ENCODE results near the gene EOLA1. TPM values are rescaled to one million over a fixed set of nuclear protein-coding genes. Genes with fewer than 3 reads are reported as not detected.
"Not testable (repeated sequence)": the region's sequence is repeated elsewhere in the genome, so short reads cannot be mapped to it uniquely, and the experiment has no call there.

The EOLA1 gene
- polyA plus RNA-seq, 4 donors, result 16.3 to 23.2 (median 21.4) TPM

DNA sequence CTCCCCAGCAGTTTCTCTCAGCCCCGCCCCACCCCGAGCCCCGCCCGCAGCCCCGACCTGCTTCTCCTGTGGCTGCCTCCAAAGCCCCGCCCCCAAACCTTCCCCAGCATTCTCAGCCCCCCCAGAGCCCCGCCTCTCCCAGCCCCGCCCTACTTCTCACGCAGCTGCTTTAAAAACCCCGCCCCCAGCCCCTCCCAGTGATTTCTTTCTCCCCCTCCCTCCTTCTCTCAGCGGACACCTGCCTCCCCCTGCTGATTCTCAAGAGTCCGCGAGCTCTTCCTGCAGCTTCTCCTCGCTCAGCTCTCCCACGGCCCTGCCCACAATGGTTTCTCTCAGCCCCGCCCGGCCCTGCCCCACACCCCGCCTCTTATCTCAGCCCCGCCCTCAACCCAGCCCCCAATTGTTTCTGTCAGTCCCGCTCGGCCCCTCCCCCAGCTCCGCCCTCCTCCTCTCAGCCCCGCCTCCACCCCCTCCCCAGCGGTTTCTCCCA, 636 bp upstream of the EOLA1 start:
- DNase-seq (ENCODE audit: low read depth in 4 of 4, low spot score in 3 of 4), result peak; percentile 71 to 81 (median 74)

DNA sequence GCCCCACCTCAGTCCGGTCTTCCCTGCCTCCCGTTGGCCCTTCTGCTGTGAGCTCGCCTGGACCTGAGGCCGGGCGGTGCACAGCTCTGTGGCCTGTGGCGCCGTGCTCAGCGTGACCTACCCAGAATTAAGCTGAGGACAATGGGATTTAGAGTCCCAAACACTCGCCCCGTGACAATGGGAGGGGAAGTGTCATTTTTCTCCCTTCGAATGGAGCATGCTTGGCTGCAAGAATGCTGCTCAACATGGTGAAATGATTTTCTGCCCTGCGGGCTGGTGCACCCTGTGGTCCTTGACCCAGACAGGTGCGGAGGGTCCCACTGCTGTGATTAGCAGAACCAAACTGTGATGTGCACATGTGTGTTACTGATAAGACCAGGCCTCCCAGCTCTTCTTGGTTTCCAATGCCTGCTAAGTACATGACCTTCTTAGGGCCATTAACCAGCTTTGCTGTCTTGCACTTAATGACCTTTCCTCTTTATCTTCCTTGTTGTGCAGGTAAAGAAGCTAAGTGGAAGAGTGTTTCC, 772 bp downstream of the EOLA1 start:
- no peak for DNase-seq (ENCODE audit: low read depth in 4 of 4, low spot score in 3 of 4)

DNA sequence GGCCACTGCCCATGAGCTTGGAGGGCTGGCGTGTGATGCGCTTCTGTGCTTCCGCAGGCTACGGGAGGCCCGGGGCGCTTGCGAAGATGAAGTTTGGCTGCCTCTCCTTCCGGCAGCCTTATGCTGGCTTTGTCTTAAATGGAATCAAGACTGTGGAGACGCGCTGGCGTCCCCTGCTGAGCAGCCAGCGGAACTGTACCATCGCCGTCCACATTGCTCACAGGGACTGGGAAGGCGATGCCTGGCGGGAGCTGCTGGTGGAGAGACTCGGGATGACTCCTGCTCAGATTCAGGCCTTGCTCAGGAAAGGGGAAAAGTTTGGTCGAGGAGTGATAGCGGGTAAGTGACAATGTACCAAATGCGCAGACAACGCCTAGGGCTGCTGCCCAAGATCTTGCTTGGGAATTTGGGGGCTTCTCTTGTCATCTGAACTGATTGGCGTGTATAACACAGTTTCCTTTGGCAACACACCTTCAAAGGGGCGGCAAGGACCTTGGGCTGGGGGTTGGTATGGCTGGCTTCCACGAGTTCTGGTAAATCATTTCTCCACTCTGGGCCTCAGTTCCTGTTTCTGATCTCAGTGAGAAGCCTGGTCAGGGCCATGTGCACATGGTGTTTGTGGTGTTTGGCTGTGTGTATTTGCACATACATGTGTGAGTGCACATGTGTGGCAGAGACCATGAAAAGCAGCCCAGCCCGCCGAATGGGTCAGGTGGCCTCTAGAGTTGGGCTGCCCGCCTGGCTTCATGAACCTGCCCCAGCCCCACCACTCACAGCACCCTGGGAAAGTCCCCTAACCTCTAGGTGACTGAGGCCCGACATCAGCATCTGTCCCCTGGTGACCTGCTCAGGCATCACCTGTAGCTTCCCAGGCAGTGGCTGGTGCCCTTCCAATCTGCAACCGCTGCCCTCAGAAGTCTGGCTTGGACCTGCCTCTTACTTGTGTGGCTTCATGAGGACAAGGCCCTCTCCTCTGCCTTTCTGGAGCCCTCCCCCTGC, 5.0 kb downstream of the EOLA1 start:
- DNase-seq (ENCODE audit: low read depth in 4 of 4, low spot score in 3 of 4), result not testable (repeated sequence)

DNA sequence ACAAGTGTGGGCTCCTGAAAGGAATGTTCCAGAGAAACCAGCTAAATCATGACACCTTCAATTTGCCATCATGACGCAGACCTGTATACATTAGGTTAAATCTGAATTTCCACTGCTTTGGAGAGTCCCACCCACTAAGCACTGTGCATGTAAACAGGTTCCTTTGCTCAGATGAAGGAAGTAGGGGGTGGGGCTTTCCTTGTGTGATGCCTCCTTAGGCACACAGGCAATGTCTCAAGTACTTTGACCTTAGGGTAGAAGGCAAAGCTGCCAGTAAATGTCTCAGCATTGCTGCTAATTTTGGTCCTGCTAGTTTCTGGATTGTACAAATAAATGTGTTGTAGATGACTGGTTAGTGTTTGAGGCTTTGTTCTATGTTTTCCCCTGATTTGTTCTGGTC, 6.2 kb downstream of the EOLA1 start:
- not testable (repeated sequence) for DNase-seq (ENCODE audit: low read depth in 4 of 4, low spot score in 3 of 4)

DNA sequence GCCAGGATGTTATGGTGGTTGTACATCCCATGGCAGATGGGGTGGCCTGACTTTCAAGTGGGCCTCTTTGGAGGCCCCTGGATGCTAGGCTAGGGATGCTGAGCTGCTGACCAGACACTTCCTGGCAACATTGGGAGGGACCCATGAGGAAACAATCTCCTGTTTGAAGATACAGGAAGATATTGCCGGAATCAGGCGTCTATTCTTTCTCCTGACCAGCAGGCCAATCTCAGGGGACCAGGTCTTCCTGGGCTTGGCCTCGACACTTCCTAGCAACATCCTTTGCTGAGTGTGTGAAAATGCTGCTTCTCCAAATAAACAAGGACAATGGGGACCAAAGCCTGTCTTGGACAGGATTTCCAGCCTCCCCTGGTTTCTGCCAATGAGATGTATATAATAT, 7.0 kb downstream of the EOLA1 start:
- DNase-seq (ENCODE audit: low read depth in 4 of 4, low spot score in 3 of 4), result not testable (repeated sequence)

DNA sequence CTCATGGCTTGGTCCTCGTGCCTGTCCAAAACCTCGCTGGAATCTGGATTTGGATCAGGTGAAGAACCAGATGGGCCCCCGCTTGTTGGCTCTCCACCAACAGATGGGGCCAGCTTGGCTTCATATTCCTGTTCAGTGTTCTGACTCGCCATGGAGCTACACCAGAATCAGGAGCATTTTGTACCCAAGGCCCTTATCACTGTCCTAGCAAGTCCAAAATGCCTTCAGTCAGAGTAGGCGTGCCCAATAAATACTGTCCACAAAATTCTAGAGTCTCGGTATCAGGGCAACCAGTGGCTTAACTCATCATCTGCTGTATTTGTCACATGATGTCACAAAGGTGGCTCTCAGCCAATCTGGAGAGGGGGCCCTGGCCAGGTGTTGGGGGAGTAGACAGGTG, 8.9 kb downstream of the EOLA1 start, which contains the start of gene HSFX3:
Gene HSFX3, minus strand, starts transcription at position 224 of the 400 bp plus-strand sequence. Its CDS starts 72 bp downstream, at position 152.
- DNase-seq (ENCODE audit: low read depth in 4 of 4, low spot score in 3 of 4), result not testable (repeated sequence)

DNA sequence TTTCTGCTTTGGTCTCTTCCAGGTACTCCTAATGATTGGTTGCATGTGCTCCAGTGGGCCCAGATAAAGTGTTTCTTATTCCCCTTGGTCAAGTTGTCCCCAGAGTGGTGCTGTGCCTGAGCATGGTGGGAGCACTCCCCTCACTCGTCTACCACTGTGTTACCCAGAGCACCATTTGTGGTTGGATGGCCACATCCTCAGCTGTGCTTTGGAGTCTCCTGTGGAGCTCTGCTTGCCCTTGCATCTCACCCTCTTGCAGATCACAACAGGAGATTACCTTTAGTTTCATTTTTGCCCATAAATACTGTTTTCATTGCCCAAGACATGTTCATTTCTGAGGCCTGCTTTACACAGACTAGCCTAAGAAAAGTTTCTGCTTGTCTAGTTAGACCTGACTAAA, 9.6 kb downstream of the EOLA1 start:
- not testable (repeated sequence) for DNase-seq (ENCODE audit: low read depth in 4 of 4, low spot score in 3 of 4)

DNA sequence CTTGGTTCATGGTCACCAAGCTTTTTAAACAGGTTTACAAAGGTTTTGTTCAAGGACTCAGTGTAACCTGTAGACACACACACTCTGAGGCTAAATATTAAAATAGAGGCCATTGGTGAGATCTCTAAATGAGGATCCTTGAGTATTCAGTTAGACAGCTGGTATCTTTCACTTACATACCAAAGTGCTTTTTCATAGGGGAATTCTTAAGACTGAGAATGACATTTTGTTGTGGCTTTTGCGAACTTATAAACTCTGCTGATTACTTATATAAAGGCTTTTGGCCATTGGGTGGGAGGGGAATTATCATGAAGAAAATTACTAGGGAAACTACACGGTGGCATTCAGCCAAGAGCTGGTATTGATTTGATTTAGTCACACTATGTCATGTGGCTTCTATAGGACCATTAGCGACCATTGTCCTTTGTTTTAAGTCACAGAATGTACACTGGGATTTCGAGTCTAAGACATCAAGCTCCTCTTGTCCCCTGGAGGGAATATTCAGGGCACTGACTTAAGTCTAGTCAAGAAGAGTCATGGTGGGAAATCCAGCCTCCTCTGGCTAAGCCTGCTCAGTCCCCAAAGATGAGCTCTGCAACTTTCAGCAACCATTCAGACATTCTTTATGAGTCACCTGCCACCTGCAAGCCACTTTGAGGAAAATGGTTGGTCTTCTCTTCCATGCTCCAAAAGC, 10.6 kb downstream of the EOLA1 start:
- DNase-seq (ENCODE audit: low read depth in 4 of 4, low spot score in 3 of 4), result not testable (repeated sequence)

DNA sequence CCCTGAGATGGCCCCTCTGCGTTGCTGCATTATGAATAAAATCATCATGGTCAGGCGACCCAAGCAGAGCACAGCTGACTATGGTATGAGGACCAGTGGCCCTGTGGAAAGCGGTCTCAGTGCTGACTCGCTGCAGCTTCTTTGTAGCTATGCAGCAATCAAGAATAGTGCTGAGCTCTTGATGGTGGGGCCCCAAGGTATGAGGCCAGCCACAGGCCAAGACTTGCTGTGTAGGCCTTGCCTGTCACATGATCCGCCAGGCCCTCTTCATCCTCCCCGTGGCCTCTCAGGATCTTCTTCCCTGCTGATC, 11.1 kb downstream of the EOLA1 start:
- DNase-seq (ENCODE audit: low read depth in 4 of 4, low spot score in 3 of 4), result not testable (repeated sequence)

DNA sequence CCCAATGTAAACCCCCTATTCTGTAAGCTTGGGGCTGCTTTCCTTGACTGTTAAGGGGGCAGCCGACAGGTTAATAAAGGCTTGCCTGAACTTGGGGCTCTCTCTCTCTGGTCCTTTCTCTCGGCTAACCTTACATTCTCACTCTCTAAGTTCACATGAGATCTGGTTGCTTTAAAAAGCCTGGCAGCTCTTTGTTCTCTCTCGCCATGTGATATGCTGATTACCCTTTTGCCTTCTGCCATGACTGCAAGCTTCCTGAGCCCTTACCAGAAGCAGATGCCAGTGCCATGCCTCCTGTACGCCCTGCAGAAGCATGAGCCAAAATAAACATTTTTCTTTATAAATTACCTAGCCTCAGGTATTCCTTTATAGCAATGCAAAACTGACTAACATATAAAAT, 14.4 kb downstream of the EOLA1 start:
- not testable (repeated sequence) for DNase-seq (ENCODE audit: low read depth in 4 of 4, low spot score in 3 of 4)

DNA sequence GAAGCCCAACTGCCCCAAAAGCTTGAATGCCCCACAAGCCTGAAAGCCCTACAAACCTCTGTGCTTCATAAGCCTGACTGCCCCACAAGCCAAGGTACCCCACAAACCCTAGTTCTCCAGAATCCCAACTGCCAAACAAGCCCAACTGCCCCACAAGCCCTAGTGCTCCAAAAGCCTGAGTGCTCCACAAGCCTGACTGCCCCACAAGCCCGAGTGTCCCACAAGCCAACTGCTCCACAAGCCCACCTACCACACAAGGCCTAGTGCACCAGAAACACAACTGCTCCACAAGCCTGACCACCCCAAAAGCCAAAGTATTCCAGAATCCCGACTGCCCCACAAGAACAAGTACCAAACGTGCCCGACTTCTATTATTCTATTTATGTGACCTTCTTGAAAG, 22.5 kb downstream of the EOLA1 start:
- no peak for DNase-seq (ENCODE audit: low read depth in 4 of 4, low spot score in 3 of 4)

DNA sequence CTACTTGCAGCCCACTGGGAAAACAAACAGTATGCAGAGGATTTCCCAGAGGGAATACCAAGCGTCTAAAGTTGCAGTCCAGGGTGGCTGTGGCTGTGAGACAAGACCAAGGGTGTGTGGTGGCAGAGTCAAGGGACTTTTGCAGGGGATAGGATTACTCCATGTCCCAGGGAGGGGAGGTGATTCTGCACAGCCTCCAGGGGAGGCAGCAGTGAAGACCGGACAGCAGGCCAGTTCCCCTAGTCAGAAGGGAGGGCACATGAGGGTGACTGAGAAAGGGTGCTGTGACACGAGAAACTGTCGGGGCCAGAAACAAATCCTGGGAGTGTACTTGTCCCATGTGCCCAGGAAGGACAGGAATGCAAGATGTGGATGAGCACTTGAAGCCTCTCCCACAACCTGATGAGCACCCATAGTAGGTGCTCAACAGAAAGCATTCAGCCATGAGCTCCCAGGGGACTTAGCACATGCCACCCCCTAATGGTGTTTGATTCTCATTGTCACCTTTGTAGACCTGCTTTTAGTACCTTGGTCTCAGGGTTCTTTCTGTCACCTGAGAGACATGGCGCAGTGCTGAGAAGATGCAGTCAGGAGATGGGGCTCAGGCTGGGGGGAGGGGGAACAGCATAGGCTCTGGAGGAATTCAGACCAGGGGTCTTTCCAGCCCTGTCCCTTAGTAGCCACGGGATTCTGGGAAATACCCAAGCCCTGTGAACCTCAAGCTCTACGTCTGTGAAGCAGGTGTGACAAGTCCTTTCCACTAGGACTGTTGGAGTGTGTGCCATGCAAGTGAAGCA, 27.0 kb downstream of the EOLA1 start:
- no peak for DNase-seq (ENCODE audit: low read depth in 4 of 4, low spot score in 3 of 4)

DNA sequence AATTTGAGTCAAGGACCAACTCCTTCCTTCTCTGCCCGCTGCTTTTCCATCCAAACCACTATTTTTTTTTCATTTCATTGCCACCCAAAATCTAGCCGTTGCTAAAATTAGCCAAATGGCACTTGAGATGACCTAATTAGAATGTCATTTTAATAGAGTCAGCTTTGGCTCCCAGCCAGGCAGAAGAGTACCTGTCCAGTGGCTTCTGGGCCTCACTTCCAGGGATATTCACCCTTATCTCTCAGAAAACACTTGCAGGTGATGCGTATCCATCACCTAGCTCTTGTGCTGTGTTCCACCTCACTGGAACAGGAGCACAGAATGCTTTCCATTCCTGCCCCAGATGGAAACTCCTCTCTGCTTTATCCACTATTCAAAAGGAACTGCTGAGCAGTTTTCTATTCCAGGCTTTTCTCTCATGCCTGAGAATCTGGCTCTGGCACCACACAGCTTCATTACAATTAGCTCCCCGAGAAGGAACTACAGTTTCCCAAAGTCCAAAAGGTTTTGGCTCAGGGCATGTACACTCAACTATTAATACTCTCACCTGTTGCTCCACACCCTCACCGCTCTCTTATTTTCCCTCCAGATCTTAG, 28.0 kb downstream of the EOLA1 start:
- no peak for DNase-seq (ENCODE audit: low read depth in 4 of 4, low spot score in 3 of 4)

DNA sequence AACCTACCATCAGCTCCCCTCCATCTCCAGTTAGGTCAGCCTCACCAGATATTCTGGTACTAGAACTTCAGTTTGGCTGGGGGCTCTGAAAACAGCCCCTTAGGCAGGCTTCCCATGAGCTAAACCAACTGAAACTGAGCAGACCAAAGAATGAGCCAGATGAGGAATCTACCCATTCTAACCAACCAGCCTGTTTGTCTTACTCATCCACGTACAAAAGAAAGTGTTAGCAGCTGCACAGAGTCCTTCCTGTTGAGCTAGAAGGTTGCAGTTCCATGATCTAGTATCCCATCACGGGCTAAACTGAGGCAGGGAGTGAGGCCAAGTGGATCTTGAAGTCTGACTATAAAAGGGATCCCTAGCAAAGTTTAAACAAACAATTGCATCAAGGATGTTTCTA, 29.0 kb downstream of the EOLA1 start:
- DNase-seq (ENCODE audit: low read depth in 4 of 4, low spot score in 3 of 4), result no peak

DNA sequence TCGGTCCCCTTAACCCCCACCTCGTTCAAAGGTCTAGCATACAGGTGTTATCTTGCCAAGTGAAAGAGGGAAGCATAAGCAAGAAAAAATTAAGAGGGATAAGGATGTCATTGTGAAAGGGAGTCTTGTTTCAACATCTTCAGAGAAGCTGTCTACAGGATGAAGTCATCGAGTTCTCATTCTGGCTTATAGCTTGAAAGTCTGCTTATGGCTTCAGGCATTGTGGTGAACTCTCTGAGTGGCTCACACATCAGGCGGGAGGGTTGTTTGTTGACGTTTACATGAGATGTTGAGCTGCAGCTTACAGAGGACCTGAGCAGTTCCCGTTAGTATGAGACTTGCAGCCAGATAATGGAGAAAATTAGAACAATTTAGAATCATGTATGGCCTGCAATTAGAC, 29.9 kb downstream of the EOLA1 start:
- no peak for DNase-seq (ENCODE audit: low read depth in 4 of 4, low spot score in 3 of 4)

DNA sequence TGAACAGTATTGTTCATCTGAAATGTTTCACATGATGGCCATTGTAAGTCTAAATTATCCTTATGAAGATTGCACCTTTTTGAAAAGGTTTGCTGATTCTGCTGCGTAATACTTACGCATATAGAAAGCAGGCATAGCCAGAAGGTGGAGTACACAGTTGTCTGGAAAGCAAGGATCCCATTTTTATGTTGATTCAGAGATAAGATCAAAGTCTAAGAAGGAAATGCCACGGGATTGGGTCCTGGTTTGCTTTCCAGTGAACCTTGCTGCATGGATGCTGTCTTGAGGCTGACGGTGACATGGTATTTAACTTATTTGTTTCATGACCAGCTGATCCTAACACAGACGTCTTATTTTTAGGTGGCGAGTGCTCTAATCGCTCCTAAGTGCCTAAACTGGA, 31.0 kb downstream of the EOLA1 start:
- no peak for DNase-seq (ENCODE audit: low read depth in 4 of 4, low spot score in 3 of 4)

DNA sequence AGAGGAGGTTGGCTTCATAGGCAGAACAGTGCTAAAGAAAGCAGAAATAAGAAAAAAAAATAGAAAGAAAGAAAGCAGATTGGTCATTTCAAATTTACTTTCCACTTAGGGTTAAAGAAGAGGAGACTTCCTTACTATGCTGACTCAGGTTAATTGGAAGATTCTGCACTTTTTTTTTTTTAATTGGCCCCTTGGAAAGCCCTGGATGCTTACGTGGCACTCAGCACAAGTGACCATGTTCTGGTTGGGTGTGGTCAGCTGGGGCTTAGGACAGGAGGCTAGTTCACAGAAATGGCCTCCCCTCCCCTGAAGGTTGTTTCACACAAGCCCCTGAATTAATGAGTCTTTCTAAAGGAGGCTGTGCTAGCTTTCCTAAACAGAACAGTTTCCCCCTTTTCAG, 31.9 kb downstream of the EOLA1 start:
- DNase-seq (ENCODE audit: low read depth in 4 of 4, low spot score in 3 of 4), result no peak

DNA sequence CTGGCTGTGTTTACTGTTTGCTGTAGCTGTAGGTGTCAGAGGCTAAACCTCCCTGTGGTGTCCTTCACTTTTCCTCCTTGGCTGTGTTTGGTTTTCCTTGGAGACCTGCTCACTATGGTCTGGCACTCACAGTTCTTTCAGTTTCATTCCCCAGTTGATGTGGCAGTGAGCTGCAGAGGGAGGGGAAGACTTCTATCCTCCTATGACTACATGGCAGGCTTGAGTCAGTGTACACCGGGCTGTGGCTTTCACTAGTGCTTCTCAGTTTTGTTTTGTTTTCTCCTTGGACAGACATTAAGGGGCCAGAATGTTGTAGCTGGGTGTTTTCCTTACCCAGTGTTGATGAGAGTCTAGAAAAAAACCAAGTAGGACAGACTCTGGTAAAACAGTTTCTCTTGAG, 32.6 kb downstream of the EOLA1 start:
- not testable (repeated sequence) for DNase-seq (ENCODE audit: low read depth in 4 of 4, low spot score in 3 of 4)

DNA sequence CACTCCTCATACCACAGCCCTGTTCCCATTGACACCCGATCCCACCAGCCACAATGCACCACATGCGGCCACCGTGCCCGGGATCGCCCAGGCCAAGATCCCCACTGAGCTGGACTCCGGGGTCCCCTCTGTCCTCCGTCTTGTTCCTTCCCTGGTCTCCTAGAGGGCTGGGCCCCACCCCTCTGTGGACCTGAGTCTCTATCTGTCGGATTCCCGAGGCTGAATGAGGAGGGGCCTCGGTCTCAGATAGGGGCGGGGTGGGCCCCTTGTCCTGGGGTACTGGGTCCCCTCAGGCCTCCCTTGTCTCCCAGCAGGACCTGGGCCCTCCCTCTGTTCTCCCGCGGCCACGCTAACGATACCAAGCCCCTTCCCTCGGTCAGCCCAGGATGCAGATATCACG, 44.8 kb downstream of the EOLA1 start:
- DNase-seq (ENCODE audit: low read depth in 4 of 4, low spot score in 3 of 4), result not testable (repeated sequence)

DNA sequence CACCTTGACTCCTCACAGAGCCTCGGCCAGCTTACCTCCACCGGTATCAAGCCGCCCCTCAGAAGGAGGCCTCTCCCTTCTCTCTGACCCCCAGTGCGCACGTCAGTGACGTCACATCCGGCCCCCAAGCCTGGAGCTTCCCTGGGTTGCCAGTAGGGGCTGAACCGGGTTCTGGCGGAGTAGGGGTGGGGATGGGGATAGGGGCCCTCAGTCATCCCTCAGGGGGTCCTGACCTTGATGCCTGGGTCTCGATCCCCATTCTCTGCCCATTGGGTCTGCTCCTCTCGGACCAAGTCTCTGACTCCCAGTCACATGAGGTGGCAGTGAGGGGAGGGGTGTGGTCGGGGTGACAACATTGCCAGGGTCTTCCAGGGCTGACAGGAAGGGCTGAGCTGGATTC, 46.5 kb downstream of the EOLA1 start, which contains the start of gene MAGEA9B:
Gene MAGEA9B, minus strand, starts transcription at position 101 of the 400 bp plus-strand sequence. CDS start 4,280 bp downstream, outside the sequence.
- not testable (repeated sequence) for DNase-seq (ENCODE audit: low read depth in 4 of 4, low spot score in 3 of 4)
